Measurements from ENCODE around the gene TLCD1.

Gene TLCD1

GRCh38 chr17:28726226-28726626 is at the start of gene TLCD1:
TSS of gene TLCD1 (minus strand) at chr17:28726233. CDS start at chr17:28726097, 136 bp downstream.
- Histone ChIP-seq H3K36me3 (ENCODE audit: control insufficient read depth, insufficient read depth, low read length) (peaks cover 35% of the 10 kb centered on the region), H3K9ac (ENCODE audit: low read depth, low read length) (peak within 1 kb of the TSS; percentile 91), H3K4me3 (ENCODE audit: low read depth, low read length) (peak within 1 kb of the TSS; percentile 99), H3K4me1 (ENCODE audit: control insufficient read depth, insufficient read depth, low read length) (peaks cover 9% of the 10 kb centered on the region), H3K27me3 (ENCODE audit: control insufficient read depth, insufficient read depth, low read length) (no peaks in the 10 kb centered on the region), H3K9me3 (ENCODE audit: control insufficient read depth, insufficient read depth, low read length) (no peaks in the 10 kb centered on the region)

- no peaks in the 10 kb centered on the region for H3K36me3 ChIP-seq (ENCODE audit: control insufficient read depth, insufficient read depth, low read length)
- H3K27me3 ChIP-seq (ENCODE audit: control insufficient read depth, insufficient read depth, low read length): no peaks in the 10 kb centered on the region
- H3K9ac ChIP-seq (ENCODE audit: low read depth, low read length): no peak overlapping the region
- H3K4me1 ChIP-seq (ENCODE audit: control insufficient read depth, insufficient read depth, low read length): peaks cover 2% of the 10 kb centered on the region
- H3K4me3 ChIP-seq (ENCODE audit: low read depth, low read length): no peak overlapping the region
- H3K9me3 ChIP-seq (ENCODE audit: control insufficient read depth, insufficient read depth, low read length): no peaks in the 10 kb centered on the region
Observed at GRCh38 chr17:28774206-28774605, 48.2 kb upstream of the TLCD1 start.

GRCh38 chr17:28773736-28774135 is 47.7 kb upstream of the TLCD1 start:
- Histone ChIP-seq H3K27me3 (ENCODE audit: control insufficient read depth, insufficient read depth, low read length) (no peaks in the 10 kb centered on the region), H3K9me3 (ENCODE audit: control insufficient read depth, insufficient read depth, low read length) (no peaks in the 10 kb centered on the region), H3K4me3 (ENCODE audit: low read depth, low read length) (no peak overlapping the region), H3K9ac (ENCODE audit: low read depth, low read length) (no peak overlapping the region), H3K36me3 (ENCODE audit: control insufficient read depth, insufficient read depth, low read length) (no peaks in the 10 kb centered on the region), H3K4me1 (ENCODE audit: control insufficient read depth, insufficient read depth, low read length) (peaks cover 2% of the 10 kb centered on the region)

GRCh38 chr17:28765038-28765437 is 39.0 kb upstream of the TLCD1 start:
- no peak overlapping the region for H3K9ac ChIP-seq (ENCODE audit: low read depth, low read length)
- H3K27me3 ChIP-seq (ENCODE audit: control insufficient read depth, insufficient read depth, low read length): no peaks in the 10 kb centered on the region
- H3K9me3 ChIP-seq (ENCODE audit: control insufficient read depth, insufficient read depth, low read length): no peaks in the 10 kb centered on the region
- H3K4me3 ChIP-seq (ENCODE audit: low read depth, low read length): no peak overlapping the region
- peaks cover 17% of the 10 kb centered on the region for H3K4me1 ChIP-seq (ENCODE audit: control insufficient read depth, insufficient read depth, low read length)
- H3K36me3 ChIP-seq (ENCODE audit: control insufficient read depth, insufficient read depth, low read length): no peaks in the 10 kb centered on the region

- Histone ChIP-seq H3K9me3 (ENCODE audit: control insufficient read depth, insufficient read depth, low read length) (no peaks in the 10 kb centered on the region), H3K27me3 (ENCODE audit: control insufficient read depth, insufficient read depth, low read length) (no peaks in the 10 kb centered on the region), H3K4me3 (ENCODE audit: low read depth, low read length) (no peak overlapping the region), H3K4me1 (ENCODE audit: control insufficient read depth, insufficient read depth, low read length) (peaks cover 16% of the 10 kb centered on the region), H3K9ac (ENCODE audit: low read depth, low read length) (no peak overlapping the region), H3K36me3 (ENCODE audit: control insufficient read depth, insufficient read depth, low read length) (peaks cover 11% of the 10 kb centered on the region)
Observed at GRCh38 chr17:28763804-28764266, 37.8 kb upstream of the TLCD1 start.

- H3K27me3 ChIP-seq (ENCODE audit: control insufficient read depth, insufficient read depth, low read length): no peaks in the 10 kb centered on the region
- H3K9ac ChIP-seq (ENCODE audit: low read depth, low read length): no peak overlapping the region
- no peaks in the 10 kb centered on the region for H3K9me3 ChIP-seq (ENCODE audit: control insufficient read depth, insufficient read depth, low read length)
- H3K4me3 ChIP-seq (ENCODE audit: low read depth, low read length): no peak overlapping the region
- H3K36me3 ChIP-seq (ENCODE audit: control insufficient read depth, insufficient read depth, low read length): peaks cover 17% of the 10 kb centered on the region
- H3K4me1 ChIP-seq (ENCODE audit: control insufficient read depth, insufficient read depth, low read length): peaks cover 16% of the 10 kb centered on the region
Observed at GRCh38 chr17:28763137-28763799, 37.2 kb upstream of the TLCD1 start.

GRCh38 chr17:28760601-28761562 is 34.8 kb upstream of the TLCD1 start:
- no peaks in the 10 kb centered on the region for H3K9me3 ChIP-seq (ENCODE audit: control insufficient read depth, insufficient read depth, low read length)
- no peak overlapping the region for H3K9ac ChIP-seq (ENCODE audit: low read depth, low read length)
- no peaks in the 10 kb centered on the region for H3K27me3 ChIP-seq (ENCODE audit: control insufficient read depth, insufficient read depth, low read length)
- H3K36me3 ChIP-seq (ENCODE audit: control insufficient read depth, insufficient read depth, low read length): peaks cover 24% of the 10 kb centered on the region
- peak overlapping the region; percentile 30 for H3K4me3 ChIP-seq (ENCODE audit: low read depth, low read length)
- H3K4me1 ChIP-seq (ENCODE audit: control insufficient read depth, insufficient read depth, low read length): peaks cover 16% of the 10 kb centered on the region

GRCh38 chr17:28759256-28759865 is 33.3 kb upstream of the TLCD1 start:
- H3K36me3 ChIP-seq (ENCODE audit: control insufficient read depth, insufficient read depth, low read length): peaks cover 24% of the 10 kb centered on the region

GRCh38 chr17:28758411-28759121 is 32.5 kb upstream of the TLCD1 start:
- H3K36me3 ChIP-seq (ENCODE audit: control insufficient read depth, insufficient read depth, low read length): peaks cover 24% of the 10 kb centered on the region
- H3K27me3 ChIP-seq (ENCODE audit: control insufficient read depth, insufficient read depth, low read length): no peaks in the 10 kb centered on the region
- H3K9ac ChIP-seq (ENCODE audit: low read depth, low read length): no peak overlapping the region
- no peaks in the 10 kb centered on the region for H3K9me3 ChIP-seq (ENCODE audit: control insufficient read depth, insufficient read depth, low read length)
- H3K4me1 ChIP-seq (ENCODE audit: control insufficient read depth, insufficient read depth, low read length): peaks cover 16% of the 10 kb centered on the region
- H3K4me3 ChIP-seq (ENCODE audit: low read depth, low read length): no peak overlapping the region

More at GRCh38 chr17:28759256-28759865, 33.3 kb upstream of the TLCD1 start:
- Histone ChIP-seq H3K4me1 (ENCODE audit: control insufficient read depth, insufficient read depth, low read length) (peaks cover 16% of the 10 kb centered on the region), H3K4me3 (ENCODE audit: low read depth, low read length) (no peak overlapping the region), H3K9ac (ENCODE audit: low read depth, low read length) (no peak overlapping the region), H3K27me3 (ENCODE audit: control insufficient read depth, insufficient read depth, low read length) (no peaks in the 10 kb centered on the region), H3K9me3 (ENCODE audit: control insufficient read depth, insufficient read depth, low read length) (no peaks in the 10 kb centered on the region)

GRCh38 chr17:28756049-28756804 is 30.2 kb upstream of the TLCD1 start:
- Histone ChIP-seq H3K36me3 (ENCODE audit: control insufficient read depth, insufficient read depth, low read length) (peaks cover 24% of the 10 kb centered on the region), H3K9me3 (ENCODE audit: control insufficient read depth, insufficient read depth, low read length) (no peaks in the 10 kb centered on the region), H3K4me1 (ENCODE audit: control insufficient read depth, insufficient read depth, low read length) (peaks cover 8% of the 10 kb centered on the region), H3K4me3 (ENCODE audit: low read depth, low read length) (no peak overlapping the region), H3K27me3 (ENCODE audit: control insufficient read depth, insufficient read depth, low read length) (no peaks in the 10 kb centered on the region), H3K9ac (ENCODE audit: low read depth, low read length) (no peak overlapping the region)

Data from iPS-15b (cell line).